Measurements from ENCODE around the gene DEDD.

Gene DEDD

GRCh38 chr1:161132410-161133219 is at the start of gene DEDD:
DEDD (minus strand) TSS chr1:161132667; CDS start chr1:161124462, 8,205 bp downstream.
- DNase-seq (ENCODE audit: low read depth in 1 of 2, low spot score in 1 of 2) = peak; percentile 79 to 88

- DNase-seq (ENCODE audit: low read depth in 1 of 2, low spot score in 1 of 2) = peak; percentile 20 to 68
Measured at GRCh38 chr1:161182214-161182613, 49.7 kb upstream of the DEDD start.

GRCh38 chr1:161180639-161181038 is 48.2 kb upstream of the DEDD start:
- no peak for DNase-seq (ENCODE audit: low read depth in 1 of 2, low spot score in 1 of 2)

GRCh38 chr1:161179698-161180097 is 47.2 kb upstream of the DEDD start:
- DNase-seq (ENCODE audit: low read depth in 1 of 2, low spot score in 1 of 2) = no peak

GRCh38 chr1:161177936-161178244 is 45.4 kb upstream of the DEDD start:
- DNase-seq (ENCODE audit: low read depth in 1 of 2, low spot score in 1 of 2) = no peak

GRCh38 chr1:161177112-161177935 is 44.9 kb upstream of the DEDD start, which contains the start of gene B4GALT3:
B4GALT3 (minus strand) TSS chr1:161177507; CDS start chr1:161176060, 1,447 bp downstream.
- DNase-seq (ENCODE audit: low read depth in 1 of 2, low spot score in 1 of 2) = peak; percentile 93 to 99

- no peak for DNase-seq (ENCODE audit: low read depth in 1 of 2, low spot score in 1 of 2)
Measured at GRCh38 chr1:161176468-161177111, 44.1 kb upstream of the DEDD start.

- DNase-seq (ENCODE audit: low read depth in 1 of 2, low spot score in 1 of 2) = no peak
Measured at GRCh38 chr1:161175771-161176453, 43.4 kb upstream of the DEDD start.

GRCh38 chr1:161174911-161175310 is 42.4 kb upstream of the DEDD start:
- DNase-seq (ENCODE audit: low read depth in 1 of 2, low spot score in 1 of 2) = no peak

- DNase-seq (ENCODE audit: low read depth in 1 of 2, low spot score in 1 of 2) = no peak
Measured at GRCh38 chr1:161173711-161174110, 41.2 kb upstream of the DEDD start.

- no peak for DNase-seq (ENCODE audit: low read depth in 1 of 2, low spot score in 1 of 2)
Measured at GRCh38 chr1:161172776-161173376, 40.4 kb upstream of the DEDD start.

- no peak for DNase-seq (ENCODE audit: low read depth in 1 of 2, low spot score in 1 of 2)
Measured at GRCh38 chr1:161172349-161172748, 39.9 kb upstream of the DEDD start.

- no peak for DNase-seq (ENCODE audit: low read depth in 1 of 2, low spot score in 1 of 2)
Measured at GRCh38 chr1:161171696-161172095, 39.2 kb upstream of the DEDD start.

GRCh38 chr1:161171191-161171590 is 38.7 kb upstream of the DEDD start:
- DNase-seq (ENCODE audit: low read depth in 1 of 2, low spot score in 1 of 2) = no peak

GRCh38 chr1:161168906-161169305 is 36.4 kb upstream of the DEDD start:
- no peak for DNase-seq (ENCODE audit: low read depth in 1 of 2, low spot score in 1 of 2)

GRCh38 chr1:161166669-161167548 is 34.4 kb upstream of the DEDD start:
- DNase-seq (ENCODE audit: low read depth in 1 of 2, low spot score in 1 of 2) = no peak

- DNase-seq (ENCODE audit: low read depth in 1 of 2, low spot score in 1 of 2) = peak; percentile 67 to 92
Measured at GRCh38 chr1:161165742-161166668, 33.5 kb upstream of the DEDD start, which contains the start of gene PPOX. PPOX (plus strand) TSS chr1:161166426; CDS start chr1:161166848, 422 bp downstream.

GRCh38 chr1:161164901-161165610 is 32.6 kb upstream of the DEDD start:
- no peak for DNase-seq (ENCODE audit: low read depth in 1 of 2, low spot score in 1 of 2)
